Measurements from ENCODE around the gene HMX2. TPM values are rescaled to one million over a fixed set of nuclear protein-coding genes. Genes with fewer than 3 reads are reported as not detected.

HMX2 gene
- total and polyA plus RNA-seq, 2 of the 8 experiments (the other 6 are each of a cell fraction or from before 2014, with no cell fraction given): 2.0 to 2.7 TPM

- no peak for TF ChIP-seq ATF2 (IDR thresholded peaks at IDR 0.05; ENCODE audit: low read length)
- TF ChIP-seq EZH2 (IDR thresholded peaks at IDR 0.05; ENCODE audit: low read depth, low read length, severe bottlenecking): peak; percentile 95
- no peak for TF ChIP-seq POLR2A (IDR thresholded peaks at IDR 0.05; ENCODE audit: control extremely low read depth in 1 of 2, low read depth in 2 of 2, low read length in 2 of 2)
- TF ChIP-seq E2F6 (IDR thresholded peaks at IDR 0.05): no peak
- TF ChIP-seq SIX5 (IDR thresholded peaks at IDR 0.05; ENCODE audit: low read depth, low read length): no peak
- TF ChIP-seq SP1 (IDR thresholded peaks at IDR 0.05; ENCODE audit: low read depth, low read length): no peak
- TF ChIP-seq YY1 (IDR thresholded peaks at IDR 0.05; ENCODE audit: low read depth, low read length): no peak
- no peak for TF ChIP-seq PHF8 (conservative IDR thresholded peaks at IDR 0.05; ENCODE audit: low read depth, low read length)
- TF ChIP-seq ZNF274 (IDR thresholded peaks at IDR 0.05; ENCODE audit: borderline replicate concordance, extremely low read depth, low read length): no peak
- TF ChIP-seq POLR2AphosphoS5 (IDR thresholded peaks at IDR 0.05; ENCODE audit: low read depth, low read length): no peak
- no peak for TF ChIP-seq FOSL1 (IDR thresholded peaks at IDR 0.05; ENCODE audit: insufficient read depth, low read depth, low read length)
Measured at GRCh38 chr10:123139521-123140163, 8.3 kb upstream of the HMX2 start (continued).
